PC-9 (cell line): ENCODE results near the gene SNAPIN. TPM values are rescaled to one million over a fixed set of nuclear protein-coding genes. Genes with fewer than 3 reads are reported as not detected.

Experiments
- BruUV-seq: library from RNA; stranded (reverse); fragments of 400-500 nt; replicated peaks from 2 replicates; lab custom pipeline; 2021; lab: Mats Ljungman, UMichigan
- CTCF ChIA-PET: fragments of 300-600 bp; sonication (Branson Sonifier 250); formaldehyde crosslinking; loops from one replicate; lab custom pipeline; 2022; ENCODE audit warnings: antibody characterized with exemption; lab: Charles Lee
- POLR2A ChIA-PET: fragments of 300-600 bp; sonication (Branson Sonifier 250); formaldehyde crosslinking; loops from one replicate; lab custom pipeline; 2022; ENCODE audit warnings: antibody characterized with exemption; ENCODE audit not compliant: unreplicated experiment; lab: Charles Lee
- DNase-seq, 2 experiments: peaks; one replicate each; pipeline versions ENCODE4 v3.0.0 to v3.0.0-alpha.2; 2015 to 2022; ENCODE audit warnings: mixed read lengths in 1 of 2
- H2AFZ ChIP-seq: fragments of 200-600 bp; sonication (generic); 2 replicates; pipeline ENCODE4 v1.8.1; 2017; ENCODE audit warnings: antibody characterized with exemption
- H3F3A ChIP-seq: fragments of 200-600 bp; sonication (generic); 2 replicates; pipeline ENCODE4 v1.8.1; 2017; ENCODE audit warnings: antibody characterized with exemption, mild to moderate bottlenecking, low read depth; ENCODE audit not compliant: insufficient read depth
- H3K27ac ChIP-seq: fragments of 200-600 bp; sonication (generic); 2 replicates; pipeline ENCODE4 v1.6.1; 2016; ENCODE audit warnings: mixed run types
- H3K27me3 ChIP-seq: fragments of 200-600 bp; sonication (generic); 2 replicates; pipeline ENCODE4 v1.6.1; 2016; ENCODE audit warnings: low read depth, mixed run types; ENCODE audit not compliant: insufficient read depth
- H3K36me3 ChIP-seq: fragments of 200-600 bp; sonication (generic); 2 replicates; pipeline ENCODE4 v1.6.1; 2016; ENCODE audit warnings: low read depth, mixed run types
- H3K4me1 ChIP-seq: fragments of 200-600 bp; sonication (generic); replicated peaks from 2 replicates; pipeline ENCODE4 v1.6.1; 2016; ENCODE audit warnings: mixed run types; ENCODE audit not compliant: insufficient read depth
- H3K4me2 ChIP-seq: fragments of 200-600 bp; sonication (generic); 2 replicates; pipeline ENCODE4 v1.6.1; 2017; ENCODE audit warnings: mixed run types
- H3K4me3 ChIP-seq: fragments of 200-600 bp; sonication (generic); 2 replicates; pipeline ENCODE4 v1.6.1; 2016; ENCODE audit warnings: mixed run types
- H3K79me2 ChIP-seq: fragments of 200-600 bp; sonication (generic); 2 replicates; pipeline ENCODE4 v1.6.1; 2017; ENCODE audit warnings: low read depth, mixed run types
- H3K9me2 ChIP-seq: fragments of 200-600 bp; sonication (generic); 2 replicates; pipeline ENCODE4 v1.8.1; 2017; ENCODE audit warnings: mild to moderate bottlenecking; ENCODE audit not compliant: insufficient read depth
- H3K9me3 ChIP-seq: fragments of 200-600 bp; sonication (generic); 2 replicates; pipeline ENCODE4 v1.8.1; 2016; ENCODE audit warnings: low read depth; ENCODE audit not compliant: insufficient read depth
- H4K20me1 ChIP-seq: fragments of 200-600 bp; sonication (generic); 2 replicates; pipeline ENCODE4 v1.8.1; 2017; ENCODE audit not compliant: insufficient read depth
- EZH2 ChIP-seq: fragments of 200-600 bp; sonication (generic); IDR thresholded peaks from 2 replicates; pipeline ENCODE4 v1.8.0; 2017; ENCODE audit warnings: antibody characterized with exemption, low read depth
- intact Hi-C: fragments of 100-400 bp; cut with micrococcal nuclease; formaldehyde crosslinking; loops from one replicate; pipeline ENCODE4 v1.10.0; 2022; ENCODE audit not compliant: unreplicated experiment
- total RNA-seq: library from RNA; stranded (reverse); gene quantifications from 2 replicates; pipeline ENCODE4 v1.2.3, GENCODE V29; 2021
- TF ChIP-seq, protein P1 (sequence below): fragments of 200-600 bp; sonication (generic); conservative IDR thresholded peaks from 2 replicates; pipeline ENCODE4 v1.6.1; 2017; ENCODE audit warnings: mixed run types, antibody characterized with exemption, mild to moderate bottlenecking, moderate library complexity

Gene SNAPIN
- total RNA-seq, 1 experiment from 2014 or later, result 29.5 TPM

- Histone ChIP-seq H3K27me3 (no peaks in the 10 kb centered on the region), H2AFZ (no peak overlapping the region), H3K4me3 (peak overlapping the region; percentile 89; the same call in 1 of the 2 replicates), H3K4me1 (peaks cover 67% of the 10 kb centered on the region), H3K4me2 (peak overlapping the region; percentile 84), H3F3A (peaks cover 49% of the 10 kb centered on the region), H3K27ac (peak overlapping the region; percentile 78), H3K9me3 (no peaks in the 10 kb centered on the region), H3K9me2 (no peaks in the 10 kb centered on the region), H4K20me1 (no peaks in the 10 kb centered on the region), H3K79me2 (peaks cover 56% of the 10 kb centered on the region), H3K36me3 (peaks cover 6% of the 10 kb centered on the region)
- POLR2A ChIA-PET, result interaction anchor here (0.6 to 1.4 kb wide), 8 partner anchors 14 to 78 kb away, joined by 3 to 48 read pairs (median 4); partner anchors contain the start of genes CHTOP, S100A1, S100A13 and S100A5
- intact Hi-C loops, result loop anchor here (1.0 kb wide), 1 partner anchor 20 kb away; no protein-coding TSS in a partner anchor
- no TSS peak for BruUV-seq
- TF ChIP-seq, protein P1, sequence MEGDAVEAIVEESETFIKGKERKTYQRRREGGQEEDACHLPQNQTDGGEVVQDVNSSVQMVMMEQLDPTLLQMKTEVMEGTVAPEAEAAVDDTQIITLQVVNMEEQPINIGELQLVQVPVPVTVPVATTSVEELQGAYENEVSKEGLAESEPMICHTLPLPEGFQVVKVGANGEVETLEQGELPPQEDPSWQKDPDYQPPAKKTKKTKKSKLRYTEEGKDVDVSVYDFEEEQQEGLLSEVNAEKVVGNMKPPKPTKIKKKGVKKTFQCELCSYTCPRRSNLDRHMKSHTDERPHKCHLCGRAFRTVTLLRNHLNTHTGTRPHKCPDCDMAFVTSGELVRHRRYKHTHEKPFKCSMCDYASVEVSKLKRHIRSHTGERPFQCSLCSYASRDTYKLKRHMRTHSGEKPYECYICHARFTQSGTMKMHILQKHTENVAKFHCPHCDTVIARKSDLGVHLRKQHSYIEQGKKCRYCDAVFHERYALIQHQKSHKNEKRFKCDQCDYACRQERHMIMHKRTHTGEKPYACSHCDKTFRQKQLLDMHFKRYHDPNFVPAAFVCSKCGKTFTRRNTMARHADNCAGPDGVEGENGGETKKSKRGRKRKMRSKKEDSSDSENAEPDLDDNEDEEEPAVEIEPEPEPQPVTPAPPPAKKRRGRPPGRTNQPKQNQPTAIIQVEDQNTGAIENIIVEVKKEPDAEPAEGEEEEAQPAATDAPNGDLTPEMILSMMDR, result no peak
- no peak for TF ChIP-seq EZH2
- CTCF ChIA-PET, result interaction anchor here (1.1 to 2.6 kb wide), 3 partner anchors 14 to 41 kb away, joined by 6 to 19 read pairs (median 8); partner anchors contain the start of gene S100A13
- no peak for DNase-seq
Measured at GRCh38 chr1:153613406-153613805, 45.1 kb upstream of the SNAPIN start.

DNA sequence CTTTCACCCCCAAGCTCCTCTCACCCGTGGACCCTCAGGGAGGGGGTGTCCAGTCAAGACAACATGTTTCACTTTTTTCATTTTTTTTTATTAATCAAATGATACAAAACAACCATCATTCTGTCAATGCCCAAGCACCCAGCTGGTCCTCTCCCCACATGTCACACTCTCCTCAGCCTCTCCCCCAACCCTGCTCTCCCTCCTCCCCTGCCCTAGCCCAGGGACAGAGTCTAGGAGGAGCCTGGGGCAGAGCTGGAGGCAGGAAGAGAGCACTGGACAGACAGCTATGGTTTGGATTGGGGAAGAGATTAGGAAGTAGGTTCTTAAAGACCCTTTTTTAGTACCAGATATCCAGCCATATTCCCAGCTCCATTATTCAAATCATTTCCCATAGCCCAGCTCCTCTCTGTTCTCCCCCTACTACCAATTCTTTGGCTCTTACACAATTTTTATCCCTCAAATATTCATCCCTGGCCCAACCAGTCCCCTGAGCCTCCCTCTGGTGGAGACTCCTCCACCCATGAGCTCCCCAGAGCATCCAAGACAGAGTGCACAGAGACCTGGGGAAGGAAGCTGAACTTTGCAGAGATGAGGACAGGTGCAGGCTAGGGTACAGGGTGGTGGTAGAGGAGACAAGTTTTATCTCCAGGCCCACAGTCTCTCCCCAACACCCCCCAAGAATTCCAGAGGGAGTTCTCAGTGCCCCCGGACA, 44.2 kb upstream of the SNAPIN start:
- DNase-seq, result no peak
- peak overlapping the region; percentile 66; the same call in 1 of the 2 replicates for H3K4me3 ChIP-seq
- no peak overlapping the region for H2AFZ ChIP-seq
- ChIA-PET CTCF (interaction anchor here (0.9 to 1.9 kb wide), 3 partner anchors 13 to 103 kb away, joined by 3 to 6 read pairs (median 3); partner anchors contain the start of gene S100A13), POLR2A (interaction anchor here (0.6 to 2.8 kb wide), 3 partner anchors 12 to 23 kb away, joined by 3 to 31 read pairs (median 8); partner anchors contain the start of gene S100A13)
- peak overlapping the region; percentile 22; the same call in 1 of the 2 replicates for H3K27ac ChIP-seq
- no peaks in the 10 kb centered on the region for H3K27me3 ChIP-seq
- TF ChIP-seq, protein P1, result no peak
- no peak for TF ChIP-seq EZH2
- H4K20me1 ChIP-seq, result no peaks in the 10 kb centered on the region
- H3K79me2 ChIP-seq, result peaks cover 56% of the 10 kb centered on the region
- H3K9me3 ChIP-seq, result no peaks in the 10 kb centered on the region
- BruUV-seq, result no TSS peak
- peaks cover 6% of the 10 kb centered on the region for H3K36me3 ChIP-seq
- no peaks in the 10 kb centered on the region for H3K9me2 ChIP-seq
- peak overlapping the region; percentile 88 for H3K4me2 ChIP-seq
- H3F3A ChIP-seq, result peaks cover 48% of the 10 kb centered on the region
- peaks cover 60% of the 10 kb centered on the region for H3K4me1 ChIP-seq
- intact Hi-C loops, result no loop called here

DNA sequence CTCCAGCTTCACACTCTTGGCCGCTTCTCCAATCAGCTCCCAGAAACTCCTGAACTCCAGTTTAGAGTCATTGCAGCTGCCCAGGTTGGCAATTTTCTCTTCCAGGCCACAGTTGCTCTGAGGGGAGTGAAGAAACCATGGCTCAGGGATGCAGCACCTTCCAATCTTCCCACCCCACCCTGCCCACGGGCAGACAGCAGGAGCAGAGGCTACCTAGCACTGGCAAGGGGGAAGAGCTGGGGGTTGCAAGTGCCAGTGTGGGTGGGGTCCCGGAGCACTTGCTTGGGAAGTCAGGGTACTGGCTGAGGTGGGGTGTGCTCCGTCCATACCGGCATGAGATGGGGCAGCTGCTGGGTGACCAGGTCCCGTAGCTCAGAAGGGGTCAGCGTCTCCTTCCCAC, 43.6 kb upstream of the SNAPIN start:
- Histone ChIP-seq H3K36me3 (peaks cover 2% of the 10 kb centered on the region), H3K27ac (no peak overlapping the region), H3K4me2 (peak overlapping the region; percentile 88), H4K20me1 (no peaks in the 10 kb centered on the region), H3K27me3 (no peaks in the 10 kb centered on the region), H3F3A (peaks cover 44% of the 10 kb centered on the region), H3K4me1 (peaks cover 54% of the 10 kb centered on the region), H3K79me2 (peaks cover 50% of the 10 kb centered on the region), H3K9me3 (no peaks in the 10 kb centered on the region), H3K9me2 (no peaks in the 10 kb centered on the region), H3K4me3 (peak overlapping the region; percentile 66), H2AFZ (no peak overlapping the region)
- no TSS peak for BruUV-seq
- DNase-seq, result no peak
- TF ChIP-seq, protein P1, result no peak
- no peak for TF ChIP-seq EZH2
- CTCF ChIA-PET, result interaction anchor here (0.9 to 1.9 kb wide), 4 partner anchors 8 to 104 kb away, joined by 3 to 6 read pairs (median 3); partner anchors contain the start of gene S100A13
- POLR2A ChIA-PET, result interaction anchor here (0.6 to 2.8 kb wide), 3 partner anchors 12 to 24 kb away, joined by 4 to 31 read pairs (median 8); partner anchors contain the start of genes CHTOP and S100A13
- intact Hi-C loops, result no loop called here
